Stimulated activated CD4-positive, alpha-beta T cell treated with anti-CD3 and anti-CD28 coated beads, Interleukin-15, amount 100 ng/mL, for 48 hours (primary cell): Measurements from ENCODE around the gene MYCBP.
"Not testable (repeated sequence)": the region's sequence is repeated elsewhere in the genome, so short reads cannot be mapped to it uniquely, and the experiment has no call there.

ENCODE experiments used
- DNase-seq, 2 donors: peaks; one replicate each; pipeline ENCODE4 v3.0.0-alpha.2; 2020; ENCODE audit warnings: low read depth in 2 of 2

MYCBP gene, protein sequence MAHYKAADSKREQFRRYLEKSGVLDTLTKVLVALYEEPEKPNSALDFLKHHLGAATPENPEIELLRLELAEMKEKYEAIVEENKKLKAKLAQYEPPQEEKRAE

DNA sequence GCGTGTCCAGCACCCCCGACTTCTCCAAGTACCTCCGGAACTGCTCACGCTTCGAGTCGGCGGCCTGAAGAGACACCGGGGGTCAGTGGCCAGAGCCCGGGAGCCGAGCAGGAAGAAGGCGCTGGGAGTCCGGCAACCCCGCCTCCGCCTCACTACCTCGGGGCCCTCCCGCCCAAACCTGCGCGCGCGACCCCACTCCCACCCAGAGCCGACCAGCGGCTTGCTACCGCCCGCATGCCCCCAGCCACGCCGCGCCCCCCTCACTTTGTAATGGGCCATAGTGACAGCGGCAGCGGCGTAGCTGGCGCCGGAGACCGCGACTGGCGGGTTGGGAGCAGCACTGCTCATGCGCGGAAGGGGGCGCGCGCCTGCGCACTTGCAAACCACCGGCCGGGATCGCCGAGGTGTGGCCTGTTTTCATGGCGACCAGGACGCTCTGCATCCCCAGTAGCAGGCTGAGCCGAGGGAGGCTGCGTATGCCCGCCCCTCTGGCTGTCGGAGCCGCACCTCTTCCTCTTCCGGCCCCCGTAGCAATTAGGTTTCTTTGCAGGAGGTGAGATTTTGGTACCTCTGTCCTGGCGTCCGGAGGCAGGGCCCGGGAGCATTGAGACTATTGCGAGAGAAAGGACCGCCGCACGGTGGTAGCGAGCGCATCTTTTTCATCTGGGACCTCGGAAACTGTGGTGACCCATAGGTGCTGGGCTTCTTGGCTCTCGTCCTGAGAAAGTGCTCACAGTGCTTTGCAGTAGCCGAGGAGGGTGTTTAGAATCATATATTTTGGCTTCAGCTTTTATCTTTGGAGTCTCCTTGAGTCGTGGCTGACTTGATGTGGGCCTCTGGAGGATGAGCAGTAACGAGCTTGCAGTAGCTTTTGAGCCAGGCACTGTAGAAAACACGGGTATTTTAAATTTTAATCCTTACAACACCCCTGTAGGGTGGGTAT lies at the start of gene MYCBP:
MYCBP (minus strand) TSS at position 322 of the 943 bp plus-strand sequence; CDS start at position 279, 43 bp downstream.
- peak; percentile 92 to 94 for DNase-seq

DNA sequence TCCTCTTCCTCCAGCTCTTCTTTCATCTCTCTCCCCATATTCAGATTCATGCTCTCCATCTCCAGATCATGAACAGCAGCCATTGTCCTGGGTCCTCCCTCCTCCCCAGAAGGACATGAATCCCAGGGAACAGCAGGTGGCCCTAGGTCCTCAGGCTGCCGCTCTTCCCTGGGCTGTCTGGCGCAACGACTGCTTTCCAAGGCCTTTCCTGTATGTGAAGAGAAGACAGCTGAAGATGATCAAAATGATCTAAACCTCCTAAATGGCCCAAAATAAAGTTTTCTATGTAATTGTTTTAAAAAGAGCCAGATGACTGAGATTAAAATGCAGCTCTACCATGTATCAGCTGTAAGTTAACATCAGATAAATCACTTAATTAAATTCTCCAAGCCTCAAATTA lies 46.0 kb upstream of the MYCBP start:
- no peak for DNase-seq

DNA sequence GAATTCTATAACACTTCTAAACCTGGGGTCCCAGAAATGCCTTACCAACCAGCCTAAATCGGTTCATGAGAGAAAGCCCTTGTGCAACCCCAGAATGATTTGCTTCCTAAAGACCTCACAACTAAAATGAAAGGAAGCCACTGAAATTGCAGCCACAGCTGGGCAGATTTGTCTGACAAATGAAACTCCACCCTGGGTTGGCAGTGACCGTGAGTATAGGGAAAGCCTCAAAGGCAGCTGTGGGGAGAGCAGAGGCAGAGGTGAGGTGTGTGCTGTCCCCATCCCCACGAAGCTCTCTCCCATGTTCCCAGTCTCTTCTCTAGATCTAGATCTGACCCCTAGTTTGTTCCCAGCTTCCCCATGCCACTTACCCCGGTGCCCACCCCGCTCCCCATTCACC lies 45.4 kb upstream of the MYCBP start:
- DNase-seq, result no peak

GRCh38 chr1:38917772-38918171 lies 44.6 kb upstream of the MYCBP start:
- no peak for DNase-seq

- no peak for DNase-seq
These were observed 44.2 kb upstream of the MYCBP start for GRCh38 chr1:38917337-38917736.

DNA sequence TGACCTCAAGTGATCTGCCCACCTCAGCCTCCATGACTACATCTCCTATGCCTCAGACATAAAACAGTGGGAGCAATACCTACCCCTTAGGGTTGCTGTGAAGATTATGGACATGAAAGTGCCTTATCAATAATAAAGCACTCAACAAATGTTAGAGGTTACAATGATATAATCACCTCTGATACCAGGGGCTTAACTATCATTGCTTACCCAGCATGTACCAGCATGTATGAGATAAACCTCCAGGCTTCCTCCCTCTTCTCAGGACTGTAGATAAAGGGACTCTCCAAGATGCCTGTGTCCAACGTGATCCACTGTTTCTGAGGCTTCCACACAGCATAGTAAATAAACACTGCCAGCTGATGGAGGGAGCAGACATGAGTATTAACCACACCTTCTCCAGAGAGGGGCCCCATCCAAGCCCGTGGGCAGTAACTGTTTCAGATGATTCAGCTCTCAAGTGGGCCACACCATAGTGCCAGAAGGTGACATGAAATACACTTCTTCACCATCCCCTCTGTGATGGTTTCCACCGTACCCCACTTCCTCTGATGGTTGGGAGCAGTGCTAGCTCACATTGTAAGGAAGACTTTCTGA lies 42.3 kb upstream of the MYCBP start:
- DNase-seq, result peak; percentile 9 to 16

DNA sequence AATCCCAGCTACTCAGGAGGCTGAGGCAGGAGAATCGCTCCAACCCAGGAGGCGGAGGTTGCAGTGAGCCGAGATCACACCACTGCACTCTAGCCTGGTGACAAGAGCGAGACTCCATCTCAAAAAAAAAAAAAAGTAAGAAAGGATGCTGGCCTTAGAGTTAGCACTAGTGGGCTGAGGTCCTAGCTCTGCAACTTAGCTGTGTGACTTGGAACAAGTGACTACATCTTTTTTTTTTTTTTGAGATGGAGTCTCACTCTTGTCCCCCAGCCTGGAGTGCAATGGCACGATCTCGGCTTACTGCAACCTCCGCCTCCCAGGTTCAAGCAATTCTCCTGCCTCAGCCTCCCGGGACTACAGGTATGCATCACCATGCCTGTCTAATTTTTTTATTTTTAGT lies 41.8 kb upstream of the MYCBP start:
- DNase-seq, result not testable (repeated sequence)

DNA sequence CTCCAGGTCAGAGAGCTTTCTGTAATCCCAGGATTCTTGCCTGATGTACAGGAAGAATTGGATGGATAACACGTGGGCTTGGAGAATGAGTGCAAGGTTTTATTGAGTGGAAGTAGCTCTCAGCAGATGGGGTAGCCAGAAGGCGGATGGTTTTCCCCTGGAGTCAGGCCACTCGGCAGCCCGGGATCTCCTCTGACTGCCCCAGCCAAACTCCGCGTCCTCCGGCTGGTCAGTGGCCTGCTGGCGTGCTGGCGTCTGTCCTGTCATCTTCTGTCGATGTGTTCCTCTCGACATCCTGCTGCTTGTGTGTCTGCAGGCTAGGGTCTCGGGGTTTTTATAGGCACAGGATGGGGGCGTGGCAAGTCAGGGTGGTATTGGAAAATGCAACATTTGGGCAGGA lies 35.7 kb upstream of the MYCBP start:
- DNase-seq, result no peak

DNA sequence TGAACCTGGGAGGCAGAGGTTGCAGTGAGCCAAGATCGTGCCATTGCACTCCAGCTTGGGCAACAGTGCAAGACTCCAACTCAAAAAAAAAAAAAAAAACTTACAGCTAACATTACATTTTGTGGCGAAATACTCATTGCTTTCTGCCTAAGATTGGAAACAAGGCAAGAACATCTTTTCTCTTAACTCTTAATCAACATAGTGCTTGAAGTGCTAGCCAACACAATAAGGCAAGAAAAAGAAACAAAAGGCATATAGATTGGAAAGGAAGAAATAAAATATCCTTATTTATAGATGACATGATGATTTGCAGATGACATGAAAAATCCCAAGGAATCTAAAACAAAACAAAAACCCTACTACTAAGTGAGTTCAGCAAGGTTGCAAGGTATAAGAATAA lies 32.8 kb upstream of the MYCBP start:
- no peak for DNase-seq

DNA sequence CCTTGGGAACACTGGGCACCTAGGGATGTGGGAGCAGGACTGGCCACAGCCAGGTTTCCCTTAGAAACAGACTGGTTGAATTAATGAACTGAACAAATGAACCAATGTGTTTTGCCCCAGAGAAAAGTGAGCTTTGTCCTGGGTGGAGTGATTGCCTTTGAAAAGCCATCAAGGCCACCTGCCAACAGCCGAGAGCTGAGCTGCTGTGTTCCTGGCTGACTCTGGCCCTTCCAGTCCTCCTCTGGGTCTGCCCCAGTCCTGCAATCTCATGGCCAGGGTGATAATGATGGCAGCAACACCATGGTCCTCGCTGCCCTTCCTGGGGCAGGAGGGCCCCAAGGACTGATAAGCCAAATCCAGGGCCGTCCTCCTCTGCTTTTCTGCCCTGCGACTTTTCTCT lies 26.4 kb upstream of the MYCBP start:
- no peak for DNase-seq

DNA sequence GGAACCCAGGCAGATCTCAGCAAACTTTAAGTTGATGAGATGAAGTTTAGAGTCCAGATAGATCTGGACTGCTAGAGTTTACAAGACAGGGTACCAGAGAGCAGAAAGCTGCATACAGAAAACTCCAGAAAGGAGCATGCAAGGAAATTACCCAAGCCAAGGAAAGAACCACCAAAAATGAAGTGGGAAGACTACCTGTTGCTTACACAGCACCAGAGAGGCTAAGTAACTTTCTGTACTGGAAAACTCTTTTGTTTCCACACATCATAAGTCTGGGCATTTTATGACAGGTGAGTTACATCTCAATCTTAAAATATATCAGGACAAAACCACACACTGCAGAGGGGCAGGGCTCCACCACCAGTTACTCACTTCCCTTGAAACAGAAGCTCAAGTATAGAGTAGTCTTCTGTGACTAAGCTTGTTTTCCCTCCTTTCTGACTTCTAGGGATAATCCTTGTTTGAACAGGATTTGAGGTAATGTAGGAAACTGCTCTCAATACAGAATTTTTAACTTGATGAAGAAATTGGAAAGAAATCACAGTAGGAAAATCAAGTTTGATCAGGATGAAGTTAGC lies 25.6 kb upstream of the MYCBP start:
- no peak for DNase-seq

GRCh38 chr1:38896169-38896568 lies 23.0 kb upstream of the MYCBP start:
- no peak for DNase-seq

- DNase-seq, result no peak
These were observed 19.8 kb upstream of the MYCBP start for GRCh38 chr1:38892976-38893375.

DNA sequence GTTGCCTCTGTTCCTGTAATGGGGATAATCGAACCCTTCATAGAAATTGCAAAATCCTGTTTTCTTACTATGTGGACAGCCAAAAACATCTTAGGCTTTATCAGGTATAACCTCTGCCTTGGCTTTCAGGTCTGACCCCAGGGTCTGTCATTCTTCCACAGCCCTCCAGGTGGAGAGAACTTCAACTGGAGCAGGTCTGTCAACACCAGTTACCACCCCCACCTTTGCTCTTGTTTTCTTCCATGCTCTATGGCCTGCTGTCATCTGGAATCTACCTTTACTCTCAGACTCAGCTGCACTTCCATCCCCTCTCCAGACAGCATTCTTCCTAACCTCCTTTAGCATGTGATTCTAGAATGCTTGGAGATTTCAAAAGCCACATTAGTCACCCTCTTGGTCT lies 18.6 kb upstream of the MYCBP start:
- DNase-seq, result no peak

GRCh38 chr1:38889589-38889988 lies 16.4 kb upstream of the MYCBP start:
- DNase-seq, result no peak

DNA sequence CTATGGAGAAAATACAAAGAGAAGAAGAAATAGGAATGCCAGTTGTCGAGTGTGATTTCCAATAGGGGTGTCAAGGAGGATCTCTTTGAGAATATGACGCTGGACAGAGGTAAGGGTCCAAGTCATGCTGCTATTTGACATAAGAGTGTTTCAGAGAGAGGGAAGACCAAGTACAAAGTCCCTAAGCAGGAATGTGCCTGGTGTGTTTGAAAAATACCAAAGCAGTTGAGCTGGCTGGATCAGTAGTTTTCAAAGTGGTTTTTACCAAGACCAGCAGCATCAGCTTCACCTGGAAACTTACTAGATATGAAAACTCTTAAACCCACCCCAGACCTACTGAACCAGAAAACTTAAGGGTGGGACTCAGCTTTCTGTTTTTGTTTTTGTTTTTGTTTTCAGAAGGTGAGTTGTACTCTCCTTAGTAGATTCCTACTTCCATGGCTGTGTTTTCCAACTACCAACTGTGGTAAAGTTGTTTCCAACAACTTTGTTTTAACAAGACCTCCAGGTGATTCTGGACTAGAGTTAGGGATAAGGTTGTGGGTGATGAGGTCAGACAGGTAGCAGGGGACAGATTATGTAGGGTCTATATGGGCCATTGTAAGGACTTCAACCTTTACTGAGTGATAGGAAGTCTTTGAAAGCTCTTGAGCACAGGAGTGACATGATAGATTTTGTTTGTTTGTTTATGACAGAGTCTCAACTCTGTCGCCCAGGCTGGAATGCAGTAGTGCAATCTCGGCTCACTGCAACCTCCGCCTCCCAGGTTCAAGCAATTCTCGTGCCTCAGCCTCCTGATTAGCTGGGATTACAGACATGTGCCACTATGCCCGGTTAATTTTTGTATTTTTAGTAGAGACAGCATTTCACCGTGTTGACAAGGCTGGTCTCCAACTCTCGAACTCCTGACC lies 15.5 kb upstream of the MYCBP start:
- DNase-seq, result no peak

DNA sequence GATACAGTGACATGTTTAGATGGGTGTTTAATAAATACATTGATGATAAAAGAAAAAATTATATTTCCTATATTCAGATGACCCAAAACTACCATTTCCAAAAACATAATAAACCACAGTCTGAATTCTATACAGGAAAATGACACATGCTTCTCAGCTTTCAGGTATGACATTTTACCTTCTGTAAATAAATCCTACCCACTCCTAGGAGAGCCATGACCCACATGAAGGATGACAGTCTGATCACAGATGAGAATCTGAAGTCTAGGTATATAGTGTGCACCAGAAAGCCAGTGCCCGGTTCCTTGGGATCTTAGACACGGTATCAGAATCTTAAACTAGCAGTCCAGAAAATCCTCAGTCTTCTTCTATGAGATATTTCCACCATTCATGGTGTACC lies 11.9 kb upstream of the MYCBP start:
- no peak for DNase-seq

DNA sequence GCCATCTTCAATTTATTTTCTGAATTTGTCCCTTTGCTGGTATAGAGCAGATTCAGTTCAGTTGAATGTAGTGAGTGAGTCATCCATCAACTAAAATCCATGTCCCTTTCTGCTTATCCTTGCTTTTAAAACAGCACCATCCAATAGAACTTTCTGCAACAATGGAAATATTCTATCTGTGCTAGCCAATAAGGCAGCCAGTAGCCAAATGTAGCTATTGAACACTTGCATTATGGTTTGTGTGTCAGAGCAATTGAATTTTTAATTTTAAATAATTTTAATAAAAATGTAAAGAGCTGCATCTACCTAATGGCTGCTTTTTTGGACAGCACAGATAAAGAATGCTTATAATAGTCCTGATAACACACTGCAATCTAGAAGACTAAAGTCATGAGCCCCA lies 8.3 kb upstream of the MYCBP start, which contains the start of gene GJA9:
GJA9 (minus strand) TSS at position 101 of the 400 bp plus-strand sequence. CDS start 5,489 bp downstream, outside the sequence.
- no peak for DNase-seq

- DNase-seq, result no peak
These were observed 2.7 kb upstream of the MYCBP start for GRCh38 chr1:38875811-38876210.

GRCh38 chr1:38872401-38873026 lies 634 bp downstream of the MYCBP start:
- no peak for DNase-seq

GRCh38 chr1:38870996-38871395 lies 2.2 kb downstream of the MYCBP start:
- DNase-seq, result no peak
